K562 (cell line): ENCODE results near the gene YTHDC1. TPM values are rescaled to one million over a fixed set of nuclear protein-coding genes. Genes with fewer than 3 reads are reported as not detected.

ENCODE experiments used
- ATAC-seq: fragments of 200-7000 bp; cut with Tn5 transposase; 3 replicates; pipeline ENCODE4 v1.9.1; 2020; ENCODE audit warnings: moderate library complexity
- BruUV-seq: library from RNA; stranded (reverse); fragments of 400-500 nt; replicated peaks from 2 replicates; lab custom pipeline; 2021; lab: Mats Ljungman, UMichigan
- CTCF ChIA-PET: fragments of 300-600 bp; formaldehyde crosslinking; extraction: SDS; loops from one replicate; lab custom pipeline; 2021; ENCODE audit warnings: low intra/inter-chr PET ratio; lab: Yijun Ruan, JAX
- POLR2A ChIA-PET: fragments of 300-600, 350-650 bp; sonication (Branson Sonifier 250); formaldehyde crosslinking; extraction: SDS; loops from one replicate; lab custom pipeline; 2021; ENCODE audit warnings: antibody characterized with exemption, inconsistent platforms; lab: Yijun Ruan, JAX
- DNase-seq, 4 experiments: peaks; one replicate each; pipeline versions ENCODE4 v3.0.0 to v3.0.0-alpha.2; 2011 to 2018; ENCODE audit warnings: low spot score in 3 of 4, mixed read lengths in 3 of 4; ENCODE audit errors: extremely low read depth in 1 of 4
- FAIRE-seq: peaks from 2 replicates; lab custom pipeline; 2011; peaks lifted over from hg19 to GRCh38; lab: Jason Lieb, UNC
- H2AFZ ChIP-seq: 2 replicates; pipeline ENCODE4 v1.6.0; 2011; ENCODE audit warnings: low read depth, low read length, control low read depth, inconsistent platforms
- H3K27ac ChIP-seq: fragments of 200-600 bp; 3 replicates; pipeline ENCODE4 v1.8.0; 2011; ENCODE audit warnings: low read depth, mild to moderate bottlenecking, control low read depth, inconsistent platforms, low read length, moderate library complexity, mixed read lengths; ENCODE audit errors: extremely low read depth
- H3K27me3 ChIP-seq, 2 experiments: fragments of 300-600 bp in 1 of 2; 2 replicates in 1 of 2; 3 replicates in 1 of 2; pipeline versions ENCODE4 v1.6.0 to v1.8.0; 2011; ENCODE audit warnings: inconsistent platforms in 2 of 2, low read length in 2 of 2, mild to moderate bottlenecking in 1 of 2, mixed read lengths in 1 of 2, moderate library complexity in 1 of 2; ENCODE audit not compliant: control insufficient read depth in 2 of 2, insufficient read depth in 2 of 2
- H3K36me3 ChIP-seq: fragments of 300-600 bp; 3 replicates; pipeline ENCODE4 v1.8.0; 2011; ENCODE audit warnings: mild to moderate bottlenecking, low read length, inconsistent platforms; ENCODE audit not compliant: control insufficient read depth, insufficient read depth
- H3K4me1 ChIP-seq, 2 experiments: fragments of 200-600 bp in 1 of 2; replicated peaks in 1 of 2; 2 replicates in 1 of 2; 3 replicates in 1 of 2; pipeline versions ENCODE4 v1.5.1 to v1.8.0; 2011; ENCODE audit warnings: inconsistent platforms in 2 of 2, low read length in 2 of 2, mild to moderate bottlenecking in 1 of 2, mixed read lengths in 1 of 2, moderate library complexity in 1 of 2; ENCODE audit not compliant: control insufficient read depth in 2 of 2, insufficient read depth in 2 of 2
- H3K4me2 ChIP-seq: 2 replicates; pipeline ENCODE4 v1.6.1; 2011; ENCODE audit warnings: low read length, control low read depth, inconsistent platforms, mixed read lengths; ENCODE audit not compliant: insufficient read depth
- H3K4me3 ChIP-seq: fragments of 200-600 bp; sonication (generic), shearing (Covaris generic); 2 replicates; pipeline ENCODE4 v1.5.1; 2016; ENCODE audit warnings: control low read depth, inconsistent platforms
- H3K79me2 ChIP-seq: fragments of 200-600 bp; 3 replicates; pipeline ENCODE4 v1.8.0; 2011; ENCODE audit warnings: low read length, inconsistent platforms; ENCODE audit not compliant: control insufficient read depth, insufficient read depth
- H3K9ac ChIP-seq, 2 experiments: 2 replicates each; pipeline versions ENCODE4 v1.6.0 to v1.6.1; 2011; ENCODE audit warnings: low read depth in 2 of 2, low read length in 2 of 2, control low read depth in 1 of 2, inconsistent platforms in 1 of 2, mild to moderate bottlenecking in 1 of 2, mixed read lengths in 1 of 2; ENCODE audit not compliant: insufficient read depth in 1 of 2
- H3K9me1 ChIP-seq: one replicate; pipeline ENCODE4 v1.6.0; 2011; ENCODE audit warnings: inconsistent platforms, mild to moderate bottlenecking, low read length, moderate library complexity; ENCODE audit not compliant: control insufficient read depth, insufficient read depth
- H3K9me3 ChIP-seq: replicated peaks from 2 replicates; pipeline ENCODE4 v1.5.1; 2011; ENCODE audit warnings: low read depth, low read length, inconsistent platforms; ENCODE audit not compliant: control insufficient read depth, insufficient read depth
- H4K20me1 ChIP-seq: replicated peaks from 2 replicates; pipeline ENCODE4 v1.6.1; 2011; ENCODE audit warnings: low read length, inconsistent platforms, mixed read lengths; ENCODE audit not compliant: control insufficient read depth, insufficient read depth
- BDP1 ChIP-seq: IDR thresholded peaks from 3 replicates; pipeline ENCODE4 v1.6.1; 2011; ENCODE audit not compliant: insufficient read length, insufficient read depth
- CCNT2 ChIP-seq: IDR thresholded peaks from 2 replicates; pipeline ENCODE4 v1.6.1; 2011; ENCODE audit warnings: borderline replicate concordance, low read depth, mild to moderate bottlenecking, moderate library complexity, mixed read lengths, low read length; ENCODE audit not compliant: insufficient read length; ENCODE audit errors: extremely low read depth
- GATAD2A ChIP-seq: fragments of 450-650 bp; IDR thresholded peaks from 2 replicates; pipeline ENCODE4 v1.6.1; 2017
- HCFC1 ChIP-seq: IDR thresholded peaks from 2 replicates; pipeline ENCODE4 v1.6.1; 2012; ENCODE audit warnings: low read depth, low read length, improper control_type of control experiment
- NFIX ChIP-seq: fragments of 250-450 bp; sonication (Bioruptor Pico); IDR thresholded peaks from 2 replicates; pipeline ENCODE4 v1.4.0; 2020; ENCODE audit warnings: low read depth, mild to moderate bottlenecking, moderate library complexity
- NR4A1 ChIP-seq, 2 experiments: fragments of 250-450 bp in 1 of 2; fragments of 450-650 bp in 1 of 2; sonication (Bioruptor Pico) in 1 of 2; IDR thresholded peaks; 2 replicates each; pipeline versions ENCODE4 v1.4.0 to v1.6.1; 2016 to 2020; ENCODE audit warnings: mild to moderate bottlenecking in 2 of 2, missing compliant biosample characterization in 1 of 2, missing genetic modification characterization in 1 of 2, moderate library complexity in 1 of 2
- PHB2 ChIP-seq: fragments of 450-650 bp; IDR thresholded peaks from 2 replicates; pipeline ENCODE4 v1.6.1; 2017; ENCODE audit warnings: low read depth
- SREBF2 ChIP-seq: sonication (generic); formaldehyde crosslinking; IDR thresholded peaks from 2 replicates; pipeline ENCODE4 v1.4.0; 2020; ENCODE audit warnings: mild to moderate bottlenecking, missing genetic modification reagents
- ZBTB1 ChIP-seq: sonication (generic); formaldehyde crosslinking; IDR thresholded peaks from 2 replicates; pipeline ENCODE4 v1.8.1; 2023; ENCODE audit warnings: missing genetic modification reagents, low read depth, mild to moderate bottlenecking, borderline replicate concordance
- ZBTB33 ChIP-seq: sonication (generic); formaldehyde crosslinking; IDR thresholded peaks from 2 replicates; pipeline ENCODE4 v1.8.1; 2023; ENCODE audit warnings: mild to moderate bottlenecking, missing genetic modification reagents
- ZNF197 ChIP-seq: fragments of 200-800 bp; sonication (Bioruptor generic); IDR thresholded peaks from 2 replicates; pipeline ENCODE4 v1.6.1; 2016; ENCODE audit warnings: low read depth, missing genetic modification characterization, missing compliant biosample characterization
- WGBS: fragments of 100-300 bp; shearing (Covaris generic); methylation state at CpG from one replicate; pipeline ENCODE4 v1.1.6; 2016; ENCODE audit warnings: low coverage, mixed read lengths; ENCODE audit not compliant: insufficient coverage; ENCODE audit errors: missing lambda C conversion rate; 5-methylcytosine and 5-hydroxymethylcytosine counted together
- in situ Hi-C: fragments of 300-500 bp; cut with MboI; formaldehyde crosslinking; loops from 4 replicates; pipeline ENCODE4 v1.15.0; 2018; ENCODE audit warnings: inconsistent platforms, mixed read lengths
- intact Hi-C: fragments of 100-400 bp; cut with micrococcal nuclease; formaldehyde crosslinking; loops from 2 replicates; pipeline ENCODE4 v1.14.2; 2022
- polyA plus RNA-seq, 8 experiments: library from polyadenylated mRNA; depleted of rRNA in 4 of 8; stranded (reverse) in 5 of 8; unstranded in 3 of 8; fragments of >200 nt; fragmentation: Nextera tagmentation in 2 of 8; fragmentation: Illumina TruSeq in 1 of 8; extraction: Ambion mirVana in 2 of 8; extraction: Trizol in 1 of 8; gene quantifications; 2 replicates each; pipeline versions ENCODE4 v1.2.1 to v1.2.3, GENCODE V29; 2011 to 2014; ENCODE audit warnings: inconsistent platforms in 1 of 8, missing spikeins in 1 of 8
- total RNA-seq, 7 experiments: library from RNA; depleted of rRNA in 6 of 7; stranded (reverse); fragments of >200 nt in 6 of 7; fragmentation: Illumina TruSeq in 2 of 7; extraction: Trizol in 2 of 7; gene quantifications; 2 replicates each; pipeline versions ENCODE4 v1.2.1 to v1.2.3, GENCODE V29; 2011 to 2021; ENCODE audit warnings: low replicate concordance in 1 of 7

YTHDC1 gene
- total and polyA plus RNA-seq, 9 of the 15 experiments (the other 6 are each of a cell fraction or from before 2014, with no cell fraction given), result 9.8 to 65.4 (median 51.7) TPM

- Histone ChIP-seq H3K4me2 (no peak overlapping the region), H3K27ac (no peak overlapping the region), H3K9me3 (no peaks in the 10 kb centered on the region), H2AFZ (no peak overlapping the region), H4K20me1 (no peaks in the 10 kb centered on the region), H3K4me1 (peaks cover 0 to 7% of the 10 kb centered on the region in 2 experiments; a peak in 2 of 5 replicates), H3K4me3 (no peak overlapping the region), H3K27me3 (no peaks in the 10 kb centered on the region), H3K79me2 (no peaks in the 10 kb centered on the region), H3K9me1 (no peaks in the 10 kb centered on the region), H3K9ac (0 out of 4 replicates have a peak overlapping the region, but pooled peaks of 1 of the 2 experiments have one; percentile 45), H3K36me3 (no peaks in the 10 kb centered on the region)
- POLR2A ChIA-PET, result no interaction called here
- peak in 1 of 4 experiments; percentile 10 for DNase-seq
- no TSS peak for BruUV-seq
- in situ Hi-C loops, result no loop called here
- CTCF ChIA-PET, result no interaction called here
- peak; percentile 41; the same call in 1 of the 3 replicates for ATAC-seq
- WGBS, result 56% methylated on average over 16 of the region's 16 CpGs
- FAIRE-seq, result no peak
- peak; percentile 33; the same call in 1 of the 2 replicates for TF ChIP-seq HCFC1
- TF ChIP-seq CCNT2, result no peak
- TF ChIP-seq NFIX (CRISPR knock-in tag), result no peak
- no peak for TF ChIP-seq ZBTB1 (CRISPR knock-in tag)
- peak; percentile 58; the same call in 1 of the 2 replicates for TF ChIP-seq ZBTB33
- TF ChIP-seq ZNF197 (CRISPR knock-in tag), result no peak
- TF ChIP-seq PHB2, result no peak
- TF ChIP-seq BDP1, result no peak
- TF ChIP-seq NR4A1 (CRISPR knock-in tag; IDR thresholded peaks at IDR 0.05), result no peak
- TF ChIP-seq NR4A1 (tag; IDR thresholded peaks at IDR 0.05), result no peak
- TF ChIP-seq GATAD2A, result no peak
- no peak for TF ChIP-seq SREBF2 (CRISPR knock-in tag)
- intact Hi-C loops, result loop anchor here (10.0 kb wide), 1 partner anchor 189 kb away; no protein-coding TSS in a partner anchor
These were observed 23.6 kb upstream of the YTHDC1 start for GRCh38 chr4:68373513-68373912.
